Measurements from ENCODE around the gene SPATA22.
"Not testable (repeated sequence)": the region's sequence is repeated elsewhere in the genome, so short reads cannot be mapped to it uniquely, and the experiment has no call there.

The SPATA22 gene

DNA sequence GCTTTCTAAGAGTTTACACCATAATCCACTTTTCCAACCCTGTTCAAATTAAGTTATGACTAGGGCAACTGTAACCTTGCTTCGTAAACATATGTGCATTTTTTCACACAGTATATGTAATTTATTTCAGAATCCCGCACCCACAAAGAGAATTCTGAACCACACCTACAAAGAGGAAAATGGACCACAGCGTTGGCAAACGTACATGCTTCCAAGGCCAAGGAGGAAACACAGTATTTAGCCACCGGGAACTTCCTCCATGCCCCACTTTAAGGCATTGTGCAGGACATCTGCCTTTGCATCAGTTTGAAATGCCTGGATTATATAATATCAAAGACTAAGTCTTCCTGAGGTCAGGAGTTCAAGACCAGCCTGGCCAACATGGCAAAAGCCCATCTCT lies 2.1 kb downstream of the SPATA22 start:
- DNase-seq, result no peak

DNA sequence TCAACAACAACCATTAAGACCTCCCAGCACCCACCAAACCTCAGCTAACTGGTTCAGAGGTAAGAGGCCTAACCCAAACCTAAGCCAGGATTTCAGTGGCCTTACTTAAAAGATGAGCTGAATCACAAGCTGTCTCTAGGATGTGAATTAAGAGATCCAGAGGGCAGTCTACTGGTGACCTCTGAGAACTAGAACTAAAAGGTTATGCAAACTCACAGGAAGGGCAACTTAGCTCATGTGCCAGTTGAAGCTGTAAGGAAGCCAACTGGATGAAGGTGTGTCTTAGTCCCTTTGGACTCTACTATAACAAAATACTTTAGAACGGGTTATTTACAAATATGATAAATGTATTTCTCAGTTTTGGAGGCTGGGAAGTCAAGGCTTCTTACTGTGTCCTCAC lies 5.3 kb downstream of the SPATA22 start:
- DNase-seq, result not testable (repeated sequence)

DNA sequence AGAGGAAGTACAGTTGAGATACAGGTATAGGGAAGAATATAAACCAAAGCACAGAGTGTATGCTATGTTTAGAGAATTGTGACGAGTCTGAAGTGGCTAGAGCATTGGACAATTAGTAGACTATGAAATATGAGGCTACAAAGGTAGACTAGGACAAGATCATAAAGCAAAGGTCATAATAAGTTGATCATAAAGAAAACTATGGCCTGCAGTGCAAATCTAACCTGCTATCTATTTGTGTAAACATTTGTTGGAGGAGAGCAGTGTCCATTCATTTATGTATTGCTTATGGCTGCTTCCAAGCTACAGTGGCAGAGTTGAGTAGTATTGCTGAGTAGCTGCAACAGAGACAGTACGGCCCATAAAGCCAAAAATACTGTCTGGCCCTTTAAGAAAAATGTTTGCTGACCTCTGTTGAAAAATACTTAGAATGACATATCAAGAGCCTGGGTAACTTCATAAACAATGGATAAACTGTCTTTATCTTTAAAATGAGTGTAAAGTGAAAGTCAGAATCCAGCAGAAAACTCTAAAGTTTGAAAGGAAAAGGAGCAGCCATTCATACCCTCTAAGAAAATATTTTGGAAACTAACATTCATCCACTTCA lies 23.5 kb downstream of the SPATA22 start:
- DNase-seq, result no peak

DNA sequence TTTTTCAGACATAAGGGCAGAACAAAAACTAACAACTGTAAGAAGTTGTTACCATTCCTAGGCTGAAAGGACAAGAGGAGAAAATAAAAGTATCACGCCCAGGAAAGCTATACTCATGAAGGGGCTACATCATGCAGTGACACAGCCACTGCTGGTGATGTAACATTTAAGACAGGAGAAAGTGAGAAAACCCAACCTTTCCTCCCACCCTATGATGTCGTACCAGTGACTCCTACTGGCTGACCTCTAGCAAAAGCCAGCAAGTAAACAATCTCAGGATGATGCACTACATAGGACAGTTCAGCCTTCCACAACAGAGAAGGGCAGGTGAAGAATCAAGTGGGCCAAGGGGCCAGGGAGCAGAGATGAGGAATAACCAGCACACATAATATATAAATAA lies 24.0 kb downstream of the SPATA22 start:
- DNase-seq, result no peak

DNA sequence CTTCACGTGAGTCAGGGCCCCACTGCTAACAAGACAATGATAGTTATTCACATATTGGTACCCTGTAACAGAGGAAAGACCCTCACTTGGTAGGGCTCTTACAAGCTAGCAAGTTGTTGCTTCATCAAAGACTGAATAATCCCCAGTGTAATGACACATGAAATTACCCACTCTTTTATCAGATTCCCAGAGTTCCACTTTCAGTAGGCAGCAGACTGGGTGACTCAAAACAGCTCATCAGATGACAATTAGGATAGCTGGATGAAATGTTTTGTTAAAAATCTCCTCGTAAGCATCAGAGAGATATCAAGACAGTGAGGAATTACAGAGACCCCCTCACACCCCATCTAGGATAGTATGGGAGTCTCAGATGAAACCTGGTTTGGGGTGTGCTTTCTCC lies 31.2 kb downstream of the SPATA22 start:
- DNase-seq, result no peak

DNA sequence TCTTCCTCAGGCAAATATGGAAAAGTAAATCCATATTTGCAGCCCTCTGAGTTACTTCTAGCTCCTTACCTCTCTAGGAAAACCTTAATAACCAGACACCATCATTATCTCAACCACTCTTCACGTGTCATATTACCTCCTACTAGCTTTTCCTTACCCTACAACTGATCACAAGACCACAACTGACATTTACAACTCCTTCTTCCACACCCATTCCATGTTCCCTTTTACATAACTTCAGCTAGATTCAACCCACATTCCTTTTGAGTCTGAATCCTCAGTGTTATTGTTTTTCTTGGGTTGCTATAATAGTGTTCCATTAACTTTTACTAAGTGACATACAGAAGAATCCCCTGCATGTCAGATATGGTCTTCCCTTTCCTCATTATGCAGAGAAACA lies 33.3 kb downstream of the SPATA22 start:
- no peak for DNase-seq

DNA sequence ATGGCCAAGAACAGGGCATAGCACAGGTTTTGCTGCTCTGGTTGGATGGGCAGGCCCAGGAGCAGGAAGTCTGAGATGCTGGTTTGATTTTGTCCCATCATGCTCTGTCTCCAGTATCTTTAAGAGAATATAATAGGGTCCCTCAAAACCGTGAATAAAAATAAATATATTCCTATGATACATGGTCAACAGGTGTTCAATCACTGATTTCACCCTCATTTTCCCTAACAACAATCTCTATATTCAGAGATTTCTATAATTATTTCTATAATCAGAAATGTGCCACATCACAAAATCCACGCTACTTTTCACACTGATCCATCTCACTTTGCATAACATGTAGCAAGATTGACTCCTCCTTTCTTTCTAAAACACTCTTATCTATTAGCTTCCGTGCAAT lies 37.9 kb downstream of the SPATA22 start, which contains the start of gene OR1E2:
OR1E2 (minus strand) TSS at position 101 of the 400 bp plus-strand sequence; CDS start at position 101, 0 bp downstream.
- no peak for DNase-seq

DNA sequence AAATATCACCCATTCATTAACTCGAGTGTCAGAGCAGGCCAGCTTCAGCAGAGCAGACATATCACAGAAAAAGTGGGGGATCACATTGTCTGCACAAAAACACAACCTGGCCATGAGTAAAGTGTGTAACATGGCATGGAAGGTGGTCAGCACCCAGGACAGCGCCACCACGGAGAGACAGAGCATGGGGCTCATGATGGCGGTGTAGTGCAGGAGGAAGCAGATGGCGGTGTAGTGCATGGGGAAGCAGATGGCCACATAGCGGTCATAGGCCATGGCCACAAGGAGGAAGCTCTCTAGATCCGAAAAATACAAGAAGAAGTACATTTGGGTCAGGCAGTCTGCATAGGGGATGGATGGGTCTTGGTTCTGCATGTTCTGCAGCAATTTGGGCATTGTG lies 38.4 kb downstream of the SPATA22 start:
- not testable (repeated sequence) for DNase-seq

DNA sequence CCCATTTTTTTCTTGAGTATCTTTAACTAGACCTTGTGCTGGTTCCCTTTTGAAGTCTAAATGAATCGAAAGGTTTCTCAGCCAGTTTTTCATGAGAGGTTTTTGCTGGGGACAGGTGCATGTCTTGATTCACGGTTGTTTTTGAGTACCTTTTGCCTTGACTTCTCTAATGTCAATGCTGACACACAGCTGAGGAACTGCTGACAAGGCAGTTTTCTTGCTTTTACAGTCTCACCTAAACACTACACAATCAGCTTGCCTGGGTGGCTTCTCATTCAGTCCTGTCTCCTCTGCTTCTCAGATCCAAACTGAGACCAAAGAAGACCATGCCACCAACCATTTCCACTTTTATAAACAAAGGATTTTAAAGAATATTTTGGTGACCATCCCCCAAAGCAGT lies 53.4 kb downstream of the SPATA22 start:
- DNase-seq, result no peak

DNA sequence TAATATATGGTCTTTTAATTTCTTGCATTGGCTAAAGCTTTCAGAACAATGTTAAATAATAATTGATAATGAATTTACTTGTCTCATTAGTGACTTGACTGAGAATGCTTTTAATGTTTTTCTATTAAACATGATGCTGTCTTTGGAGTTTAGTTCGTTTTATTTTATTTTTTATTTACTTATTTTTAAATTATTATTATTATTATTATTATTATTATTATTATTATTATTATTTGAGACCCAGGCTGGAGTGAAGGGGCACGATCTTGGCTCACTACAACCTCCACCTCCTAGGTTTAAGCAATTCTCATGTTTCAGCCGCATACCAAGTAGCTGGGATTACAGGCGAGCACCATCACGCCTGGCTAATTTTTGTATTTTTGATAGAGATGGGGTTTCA lies 56.0 kb downstream of the SPATA22 start:
- no peak for DNase-seq

DNA sequence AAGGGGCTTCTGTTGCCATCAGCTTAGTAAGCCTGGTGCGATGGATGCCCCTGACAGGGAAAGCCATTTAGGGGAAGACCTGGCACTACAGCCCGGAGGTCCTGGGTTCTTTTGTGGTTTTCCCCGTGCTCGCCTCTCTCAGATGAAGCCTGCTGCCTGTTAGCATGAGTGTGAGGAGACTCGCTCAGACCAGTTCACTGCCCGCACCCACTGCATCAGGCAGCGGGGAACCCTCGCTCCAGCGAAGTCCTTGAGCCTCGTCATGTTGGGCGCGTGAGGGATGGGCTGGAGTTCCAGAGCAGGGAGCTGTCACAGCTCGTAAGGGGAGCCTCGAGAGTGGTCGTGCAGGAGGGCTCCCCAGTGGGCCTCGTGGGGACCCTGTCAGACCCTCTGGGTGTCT lies 59.4 kb downstream of the SPATA22 start:
- not testable (repeated sequence) for DNase-seq

DNA sequence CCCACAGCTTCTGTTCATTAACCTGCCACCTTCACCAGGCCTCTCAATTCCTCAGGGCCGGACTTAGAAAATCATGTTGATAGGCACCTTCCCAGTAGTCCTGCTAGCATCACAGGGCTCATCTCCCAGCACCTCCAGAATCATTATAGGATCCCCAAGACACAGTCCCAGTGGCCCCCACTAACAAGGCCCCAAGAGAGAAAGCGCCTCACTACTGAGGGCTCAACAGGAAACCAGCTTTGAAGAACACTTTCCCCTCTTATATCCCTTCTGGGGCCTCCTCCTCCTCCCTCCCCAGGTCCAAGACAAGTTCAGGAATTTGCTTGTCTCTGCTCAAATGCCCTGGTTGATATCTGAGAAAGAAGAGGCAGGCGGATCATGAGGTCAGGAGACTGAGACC lies 60.5 kb downstream of the SPATA22 start, which contains the start of gene OR3A3:
OR3A3 (plus strand) TSS at position 301 of the 400 bp plus-strand sequence.
- DNase-seq, result no peak

DNA sequence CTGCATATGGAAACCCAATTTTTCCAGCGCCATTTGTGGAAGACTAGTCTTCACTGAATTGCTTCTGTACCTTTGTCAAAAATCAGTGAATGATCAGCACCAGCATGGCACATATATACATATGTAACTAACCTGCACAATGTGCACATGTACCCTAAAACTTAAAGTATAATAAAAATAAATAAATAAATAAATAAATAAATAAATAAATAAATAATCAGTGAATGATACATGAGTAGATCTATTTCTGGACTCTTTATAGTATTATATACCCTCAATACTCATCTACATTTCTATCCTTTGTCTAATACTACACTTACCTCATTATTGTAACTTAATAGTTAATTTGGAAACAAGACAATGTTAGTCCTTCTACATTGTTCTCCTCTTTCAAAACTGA lies 67.8 kb downstream of the SPATA22 start:
- not testable (repeated sequence) for DNase-seq

DNA sequence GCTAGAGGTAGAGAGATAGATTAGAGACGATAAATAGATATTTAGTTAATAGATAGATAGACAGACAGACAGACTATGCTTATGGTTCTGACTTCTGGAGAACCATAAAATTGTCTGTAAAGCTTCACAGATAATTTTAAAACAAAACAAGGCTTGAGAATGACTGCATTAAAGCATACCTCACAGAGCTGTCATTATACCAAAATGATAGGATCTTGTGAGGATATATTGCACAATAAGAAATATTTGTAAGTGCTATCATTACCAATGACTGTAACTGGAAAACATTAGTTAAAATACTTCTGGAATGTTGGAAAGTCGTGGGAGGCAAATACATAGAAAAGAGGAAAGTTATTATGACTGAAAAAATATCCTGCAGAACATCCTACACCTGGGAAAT lies 69.8 kb downstream of the SPATA22 start:
- no peak for DNase-seq

DNA sequence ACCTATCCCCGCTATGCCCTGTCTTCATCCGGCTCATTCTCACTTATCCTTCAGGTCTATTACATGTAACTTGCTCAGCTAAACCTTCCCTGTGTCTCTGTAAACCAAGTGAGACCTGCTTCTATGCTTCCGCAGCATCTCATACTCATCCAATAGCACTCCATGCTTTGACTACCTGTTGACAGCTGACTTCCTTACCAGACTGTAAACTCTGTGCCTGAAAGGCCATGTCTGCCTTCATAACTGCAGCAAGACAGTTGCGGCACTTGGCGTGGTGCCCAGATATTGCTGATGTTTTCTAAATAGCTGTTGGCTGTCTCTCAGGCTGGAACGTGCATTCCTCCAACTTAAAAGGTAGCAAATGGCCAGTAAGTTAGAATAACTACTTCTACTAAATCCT lies 71.6 kb downstream of the SPATA22 start:
- no peak for DNase-seq

DNA sequence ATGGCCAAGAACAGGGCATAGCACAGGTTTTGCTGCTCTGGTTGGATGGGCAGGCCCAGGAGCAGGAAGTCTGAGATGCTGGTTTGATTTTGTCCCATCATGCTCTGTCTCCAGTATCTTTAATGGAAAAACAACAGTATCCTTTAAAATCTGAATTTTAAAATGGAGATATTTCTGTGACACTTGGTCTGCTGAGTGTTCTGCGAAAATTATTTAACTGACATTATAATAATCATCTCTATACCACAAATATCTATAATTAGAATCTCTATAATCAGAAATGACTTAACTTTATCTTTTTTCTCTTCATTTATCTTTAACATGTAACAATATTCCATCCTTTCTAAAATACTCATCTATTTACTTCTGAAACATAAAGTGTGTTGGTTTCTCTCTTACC lies 73.3 kb downstream of the SPATA22 start, which contains the start of gene OR1E1:
OR1E1 (minus strand) TSS at position 101 of the 400 bp plus-strand sequence; CDS start at position 101, 0 bp downstream.
- no peak for DNase-seq

DNA sequence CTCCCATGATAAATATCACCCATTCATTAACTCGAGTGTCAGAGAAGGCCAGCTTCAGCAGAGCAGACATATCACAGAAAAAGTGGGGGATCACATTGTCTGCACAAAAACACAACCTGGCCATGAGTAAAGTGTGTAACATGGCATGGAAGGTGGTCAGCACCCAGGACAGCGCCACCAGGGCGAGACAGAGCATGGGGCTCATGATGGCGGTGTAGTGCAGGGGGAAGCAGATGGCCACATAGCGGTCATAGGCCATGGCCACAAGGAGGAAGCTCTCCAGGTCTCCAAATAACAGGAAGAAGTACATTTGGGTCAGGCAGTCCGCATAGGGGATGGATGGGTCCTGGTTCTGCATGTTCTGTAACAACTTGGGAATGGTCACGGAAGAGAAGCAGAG lies 73.8 kb downstream of the SPATA22 start:
- DNase-seq, result not testable (repeated sequence)
